ENCODE results near the gene DDX27. TPM values are rescaled to one million over a fixed set of nuclear protein-coding genes. Genes with fewer than 3 reads are reported as not detected.
"Not testable (repeated sequence)": the region's sequence is repeated elsewhere in the genome, so short reads cannot be mapped to it uniquely, and the experiment has no call there.

Gene DDX27
- total and polyA plus RNA-seq, 9 of the 15 experiments (the other 6 are each of a cell fraction or from before 2014, with no cell fraction given) = 17.9 to 79.3 (median 57.0) TPM

DNA sequence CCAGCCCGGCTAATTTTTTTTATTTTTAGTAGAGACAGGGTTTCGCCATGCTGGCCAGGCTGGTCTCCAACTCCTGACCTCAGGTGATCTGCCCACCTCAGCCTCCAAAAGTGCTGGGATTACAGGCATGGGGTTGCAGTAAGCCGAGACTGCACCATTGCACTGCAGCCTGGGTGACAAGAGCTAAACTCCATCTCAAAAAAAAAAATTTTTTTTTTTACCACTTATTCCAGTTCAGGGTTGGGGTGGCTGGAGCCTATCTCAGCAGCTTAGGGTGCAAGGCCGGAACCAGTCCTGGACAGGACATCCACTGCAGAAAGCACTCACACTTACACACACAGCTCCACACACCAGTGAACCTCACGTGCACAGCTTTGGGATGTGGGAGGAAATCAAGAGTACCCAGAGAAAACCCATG lies 35.1 kb upstream of the DDX27 start:
- peak in 1 of 4 experiments; percentile 18 for DNase-seq (ENCODE audit: extremely low read depth in 1 of 4, low spot score in 3 of 4)
- CTCF ChIA-PET (ENCODE audit: low intra/inter-chr PET ratio); H3K27me3 ChIP-seq (ENCODE audit: control insufficient read depth in 2 of 2, insufficient read depth in 2 of 2, low read length in 2 of 2); H3K9me3 ChIP-seq (replicated peaks; ENCODE audit: control insufficient read depth, insufficient read depth, low read depth, low read length); in situ Hi-C loops (cut with MboI); ATAC-seq; H2AFZ ChIP-seq (ENCODE audit: low read depth, low read length); FAIRE-seq; H3K9me1 ChIP-seq (ENCODE audit: control insufficient read depth, insufficient read depth, low read length); BruUV-seq (replicated peaks): not testable (repeated sequence)
- intact Hi-C loops (cut with micrococcal nuclease) = loop anchor here (5.0 kb wide), 1 partner anchor 33 kb away; the partner anchor contains the start of gene DDX27
- POLR2A ChIA-PET = interaction anchor here (0.6 to 1.4 kb wide), 4 partner anchors 9 to 707 kb away, joined by 3 to 4 read pairs (median 4); no protein-coding TSS in a partner anchor
- peaks cover 89% of the 10 kb centered on the region for H3K79me2 ChIP-seq (ENCODE audit: control insufficient read depth, insufficient read depth, low read length)
- peaks cover 19% of the 10 kb centered on the region; the same call in 2 of the 3 replicates for H3K36me3 ChIP-seq (ENCODE audit: control insufficient read depth, insufficient read depth, low read length)
- H3K27ac ChIP-seq (ENCODE audit: extremely low read depth, low read depth, low read length) = peak overlapping the region; percentile 90; the same call in 2 of the 3 replicates
- peak overlapping the region; percentile 8; the same call in 1 of the 2 replicates for H3K4me3 ChIP-seq
- WGBS (ENCODE audit: insufficient coverage, low coverage, missing lambda C conversion rate) = 28% methylated on average over 4 of the region's 5 CpGs
- peak overlapping the region; percentile 18 to 72; a peak in 2 of 4 replicates for H3K9ac ChIP-seq (ENCODE audit: insufficient read depth in 1 of 2, low read depth in 2 of 2, low read length in 2 of 2)
- H3K4me2 ChIP-seq (ENCODE audit: insufficient read depth, low read length) = peak overlapping the region; percentile 97
- peak; percentile 76 for TF ChIP-seq BHLHE40 (IDR thresholded peaks at IDR 0.05; ENCODE audit: low read length)
- TF ChIP-seq, protein P1, sequence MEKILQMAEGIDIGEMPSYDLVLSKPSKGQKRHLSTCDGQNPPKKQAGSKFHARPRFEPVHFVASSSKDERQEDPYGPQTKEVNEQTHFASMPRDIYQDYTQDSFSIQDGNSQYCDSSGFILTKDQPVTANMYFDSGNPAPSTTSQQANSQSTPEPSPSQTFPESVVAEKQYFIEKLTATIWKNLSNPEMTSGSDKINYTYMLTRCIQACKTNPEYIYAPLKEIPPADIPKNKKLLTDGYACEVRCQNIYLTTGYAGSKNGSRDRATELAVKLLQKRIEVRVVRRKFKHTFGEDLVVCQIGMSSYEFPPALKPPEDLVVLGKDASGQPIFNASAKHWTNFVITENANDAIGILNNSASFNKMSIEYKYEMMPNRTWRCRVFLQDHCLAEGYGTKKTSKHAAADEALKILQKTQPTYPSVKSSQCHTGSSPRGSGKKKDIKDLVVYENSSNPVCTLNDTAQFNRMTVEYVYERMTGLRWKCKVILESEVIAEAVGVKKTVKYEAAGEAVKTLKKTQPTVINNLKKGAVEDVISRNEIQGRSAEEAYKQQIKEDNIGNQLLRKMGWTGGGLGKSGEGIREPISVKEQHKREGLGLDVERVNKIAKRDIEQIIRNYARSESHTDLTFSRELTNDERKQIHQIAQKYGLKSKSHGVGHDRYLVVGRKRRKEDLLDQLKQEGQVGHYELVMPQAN (IDR thresholded peaks at IDR 0.05; ENCODE audit: borderline replicate concordance) = 0 out of 2 replicates have a peak, but pooled peaks have one; percentile 37
- TF ChIP-seq, protein P2, sequence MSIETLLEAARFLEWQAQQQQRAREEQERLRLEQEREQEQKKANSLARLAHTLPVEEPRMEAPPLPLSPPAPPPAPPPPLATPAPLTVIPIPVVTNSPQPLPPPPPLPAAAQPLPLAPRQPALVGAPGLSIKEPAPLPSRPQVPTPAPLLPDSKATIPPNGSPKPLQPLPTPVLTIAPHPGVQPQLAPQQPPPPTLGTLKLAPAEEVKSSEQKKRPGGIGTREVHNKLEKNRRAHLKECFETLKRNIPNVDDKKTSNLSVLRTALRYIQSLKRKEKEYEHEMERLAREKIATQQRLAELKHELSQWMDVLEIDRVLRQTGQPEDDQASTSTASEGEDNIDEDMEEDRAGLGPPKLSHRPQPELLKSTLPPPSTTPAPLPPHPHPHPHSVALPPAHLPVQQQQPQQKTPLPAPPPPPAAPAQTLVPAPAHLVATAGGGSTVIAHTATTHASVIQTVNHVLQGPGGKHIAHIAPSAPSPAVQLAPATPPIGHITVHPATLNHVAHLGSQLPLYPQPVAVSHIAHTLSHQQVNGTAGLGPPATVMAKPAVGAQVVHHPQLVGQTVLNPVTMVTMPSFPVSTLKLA (conservative IDR thresholded peaks at IDR 0.05) = 0 out of 4 replicates have a peak, but pooled peaks of 1 of the 2 experiments have one; percentile 5
- H4K20me1 ChIP-seq (replicated peaks; ENCODE audit: control insufficient read depth, insufficient read depth, low read length) = peaks cover 24% of the 10 kb centered on the region
- H3K4me1 ChIP-seq (replicated peaks in 1 of 2; ENCODE audit: control insufficient read depth in 2 of 2, insufficient read depth in 2 of 2, low read length in 2 of 2) = peaks cover 26 to 35% of the 10 kb centered on the region in 2 experiments
